H9 (cell line): Measurements from ENCODE around the gene PCBP1. TPM values are rescaled to one million over a fixed set of nuclear protein-coding genes. Genes with fewer than 3 reads are reported as not detected.
A peak's percentile ranks its signal among the peaks of the same experiment; 100 is the strongest.

Experiments used
- DNase-seq: peaks from one replicate; pipeline ENCODE4 v3.0.0-alpha.2; 2017
- H2AFZ ChIP-seq: one replicate; pipeline ENCODE4 v1.6.1; 2013; ENCODE audit warnings: mild to moderate bottlenecking, low read length, control low read depth, moderate library complexity
- H2AK5ac ChIP-seq: 2 replicates; pipeline ENCODE4 v1.6.1; 2013; ENCODE audit warnings: low read length, control low read depth, mixed read lengths; ENCODE audit not compliant: insufficient read length
- H2BK120ac ChIP-seq: one replicate; pipeline ENCODE4 v1.6.1; 2013; ENCODE audit warnings: low read depth, mild to moderate bottlenecking, low read length, control low read depth, inconsistent platforms; ENCODE audit not compliant: poor library complexity, severe bottlenecking
- H2BK12ac ChIP-seq: 2 replicates; pipeline ENCODE4 v1.6.1; 2013; ENCODE audit warnings: low read length, control low read depth, mixed read lengths, low read depth; ENCODE audit not compliant: insufficient read length
- H2BK15ac ChIP-seq: 2 replicates; pipeline ENCODE4 v1.6.1; 2013; ENCODE audit warnings: low read depth, low read length, control low read depth
- H2BK20ac ChIP-seq: one replicate; pipeline ENCODE4 v1.6.1; 2013; ENCODE audit warnings: low read depth, mild to moderate bottlenecking, low read length, control low read depth, inconsistent platforms; ENCODE audit not compliant: poor library complexity, severe bottlenecking
- H2BK5ac ChIP-seq: 2 replicates; pipeline ENCODE4 v1.6.1; 2013; ENCODE audit warnings: low read length, control low read depth, mixed read lengths; ENCODE audit not compliant: insufficient read length
- H3K14ac ChIP-seq: 2 replicates; pipeline ENCODE4 v1.6.1; 2013; ENCODE audit warnings: low read length, control low read depth; ENCODE audit not compliant: insufficient read depth
- H3K18ac ChIP-seq: 2 replicates; pipeline ENCODE4 v1.6.1; 2013; ENCODE audit warnings: low read depth, mild to moderate bottlenecking, mixed read lengths, low read length, control low read depth; ENCODE audit not compliant: insufficient read length
- H3K23ac ChIP-seq: 2 replicates; pipeline ENCODE4 v1.6.1; 2013; ENCODE audit warnings: low read length, control low read depth, mixed read lengths, low read depth; ENCODE audit not compliant: insufficient read length
- H3K23me2 ChIP-seq: 2 replicates; pipeline ENCODE4 v1.6.1; 2013; ENCODE audit warnings: low read depth, mild to moderate bottlenecking, mixed read lengths, low read length, control low read depth; ENCODE audit not compliant: insufficient read length, poor library complexity, severe bottlenecking
- H3K27ac ChIP-seq: 2 replicates; pipeline ENCODE4 v1.5.1; 2013; ENCODE audit warnings: low read length, control low read depth, mixed read lengths, low read depth; ENCODE audit not compliant: insufficient read length
- H3K27me3 ChIP-seq: 2 replicates; pipeline ENCODE4 v1.6.1; 2013; ENCODE audit warnings: low read length, control low read depth, inconsistent platforms; ENCODE audit not compliant: insufficient read depth
- H3K4ac ChIP-seq: 2 replicates; pipeline ENCODE4 v1.6.1; 2013; ENCODE audit warnings: low read depth, mild to moderate bottlenecking, control low read depth, inconsistent platforms, low read length, moderate library complexity
- H3K4me1 ChIP-seq: 2 replicates; pipeline ENCODE4 v1.6.1; 2013; ENCODE audit warnings: low read length, control low read depth, inconsistent platforms; ENCODE audit not compliant: insufficient read depth
- H3K4me2 ChIP-seq: 2 replicates; pipeline ENCODE4 v1.6.1; 2013; ENCODE audit warnings: low read length, control low read depth, mixed read lengths; ENCODE audit not compliant: insufficient read length, insufficient read depth
- H3K56ac ChIP-seq: 2 replicates; pipeline ENCODE4 v1.6.1; 2013; ENCODE audit warnings: low read depth, mild to moderate bottlenecking, mixed read lengths, low read length, control low read depth; ENCODE audit not compliant: insufficient read length
- H3K79me1 ChIP-seq: 2 replicates; pipeline ENCODE4 v1.6.1; 2013; ENCODE audit warnings: low read depth, mild to moderate bottlenecking, moderate library complexity, low read length, control low read depth, inconsistent platforms; ENCODE audit not compliant: insufficient read depth, poor library complexity, severe bottlenecking
- H3K79me2 ChIP-seq: 2 replicates; pipeline ENCODE4 v1.6.1; 2013; ENCODE audit warnings: low read length, control low read depth, inconsistent platforms; ENCODE audit not compliant: insufficient read depth
- H3K9ac ChIP-seq: 2 replicates; pipeline ENCODE4 v1.6.1; 2013; ENCODE audit warnings: low read length, control low read depth, mixed read lengths; ENCODE audit not compliant: insufficient read length; ENCODE audit errors: extremely low read depth
- H3K9me3 ChIP-seq: one replicate; pipeline ENCODE4 v1.6.1; 2013; ENCODE audit warnings: low read depth, low read length, inconsistent platforms; ENCODE audit not compliant: control insufficient read depth
- H3T11ph ChIP-seq: one replicate; pipeline ENCODE4 v1.6.1; 2013; ENCODE audit warnings: mild to moderate bottlenecking, low read length, control low read depth, inconsistent platforms
- H4K20me1 ChIP-seq: one replicate; pipeline ENCODE4 v1.6.1; 2013; ENCODE audit not compliant: control insufficient read depth, insufficient read length, insufficient read depth
- H4K5ac ChIP-seq: 2 replicates; pipeline ENCODE4 v1.6.1; 2013; ENCODE audit warnings: low read depth, mild to moderate bottlenecking, mixed read lengths, low read length, control low read depth; ENCODE audit not compliant: insufficient read length
- H4K8ac ChIP-seq: replicated peaks from 2 replicates; pipeline ENCODE4 v1.6.1; 2013; ENCODE audit warnings: low read length, control low read depth, mixed read lengths, low read depth; ENCODE audit not compliant: insufficient read length
- H4K91ac ChIP-seq: 2 replicates; pipeline ENCODE4 v1.6.1; 2013; ENCODE audit warnings: low read depth, mild to moderate bottlenecking, moderate library complexity, mixed read lengths, low read length, control low read depth; ENCODE audit not compliant: insufficient read length
- H3K27ac Mint-ChIP-seq, 3 experiments: 2 replicates in 2 of 3; 3 replicates in 1 of 3; pipeline ENCODE4 v1.8.0; 2020 to 2021; ENCODE audit warnings: mixed read lengths in 3 of 3, mild to moderate bottlenecking in 1 of 3, moderate library complexity in 1 of 3
- H3K27me3 Mint-ChIP-seq: 2 replicates; pipeline ENCODE4 v1.8.0; 2021; ENCODE audit warnings: low read depth, mild to moderate bottlenecking, moderate library complexity, mixed read lengths
- H3K36me3 Mint-ChIP-seq, 3 experiments: 2 replicates in 2 of 3; 3 replicates in 1 of 3; pipeline ENCODE4 v1.8.0; 2020 to 2021; ENCODE audit warnings: low read depth in 3 of 3, mixed read lengths in 3 of 3; ENCODE audit not compliant: insufficient read depth in 1 of 3
- H3K4me1 Mint-ChIP-seq, 2 experiments: 2 replicates each; pipeline ENCODE4 v1.8.0; 2020; ENCODE audit warnings: mixed read lengths in 2 of 2
- H3K4me3 Mint-ChIP-seq, 2 experiments: 2 replicates in 1 of 2; 3 replicates in 1 of 2; pipeline ENCODE4 v1.8.0; 2020 to 2021; ENCODE audit warnings: mild to moderate bottlenecking in 2 of 2, mixed read lengths in 2 of 2, moderate library complexity in 1 of 2
- H3K9me3 Mint-ChIP-seq, 2 experiments: 2 replicates in 1 of 2; 3 replicates in 1 of 2; pipeline ENCODE4 v1.8.0; 2020; ENCODE audit warnings: mild to moderate bottlenecking in 2 of 2, mixed read lengths in 2 of 2, moderate library complexity in 1 of 2
- WGBS: extraction: QIAGEN DNeasy Blood & Tissue Kit; methylation state at CpG from one replicate; pipeline ENCODE4 v1.1.7; 2013; ENCODE audit warnings: missing lambda C conversion rate, low lambda C conversion rate, mixed read lengths; ENCODE audit not compliant: insufficient read length; ENCODE audit errors: extremely low coverage; 5-methylcytosine and 5-hydroxymethylcytosine counted together
- total RNA-seq: library from RNA; stranded (reverse); gene quantifications from 2 replicates; pipeline ENCODE4 v1.2.1, GENCODE V29; 2021
- TF ChIP-seq, protein P1 (sequence below): fragments of 200-600 bp; sonication (generic); conservative IDR thresholded peaks from 3 replicates; pipeline ENCODE4 v1.8.0; 2021; ENCODE audit warnings: antibody characterized with exemption, mild to moderate bottlenecking

PCBP1 gene
- total RNA-seq, 1 experiment from 2014 or later: 457 TPM

DNA sequence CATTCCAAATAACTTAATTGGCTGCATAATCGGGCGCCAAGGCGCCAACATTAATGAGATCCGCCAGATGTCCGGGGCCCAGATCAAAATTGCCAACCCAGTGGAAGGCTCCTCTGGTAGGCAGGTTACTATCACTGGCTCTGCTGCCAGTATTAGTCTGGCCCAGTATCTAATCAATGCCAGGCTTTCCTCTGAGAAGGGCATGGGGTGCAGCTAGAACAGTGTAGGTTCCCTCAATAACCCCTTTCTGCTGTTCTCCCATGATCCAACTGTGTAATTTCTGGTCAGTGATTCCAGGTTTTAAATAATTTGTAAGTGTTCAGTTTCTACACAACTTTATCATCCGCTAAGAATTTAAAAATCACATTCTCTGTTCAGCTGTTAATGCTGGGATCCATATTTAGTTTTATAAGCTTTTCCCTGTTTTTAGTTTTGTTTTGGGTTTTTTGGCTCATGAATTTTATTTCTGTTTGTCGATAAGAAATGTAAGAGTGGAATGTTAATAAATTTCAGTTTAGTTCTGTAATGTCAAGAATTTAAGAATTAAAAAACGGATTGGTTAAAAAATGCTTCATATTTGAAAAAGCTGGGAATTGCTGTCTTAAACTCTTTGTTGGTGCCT lies 1.4 kb downstream of the PCBP1 start:
- Histone ChIP-seq H4K91ac (no peak overlapping the region), H2AFZ (no peak overlapping the region), H3K4ac (no peak overlapping the region; the same call in 1 of the 2 replicates), H3K23ac (no peak overlapping the region), H3K56ac (no peak overlapping the region), H3T11ph (no peak overlapping the region), H3K27ac (peak overlapping the region; percentile 94), H2BK5ac (no peak overlapping the region), H2BK15ac (no peak overlapping the region), H4K5ac (no peak overlapping the region), H3K4me2 (peak overlapping the region; percentile 67), H3K9ac (peak overlapping the region; percentile 100), H3K14ac (peak overlapping the region; percentile 65; the same call in 1 of the 2 replicates), H2AK5ac (no peak overlapping the region), H2BK12ac (no peak overlapping the region), H3K9me3 (no peaks in the 10 kb centered on the region), H3K27me3 (no peaks in the 10 kb centered on the region), H2BK120ac (no peak overlapping the region), H3K79me2 (peaks cover 9% of the 10 kb centered on the region; the same call in 1 of the 2 replicates), H3K79me1 (no peaks in the 10 kb centered on the region), H3K23me2 (peaks cover 24% of the 10 kb centered on the region), H3K4me1 (peaks cover 3% of the 10 kb centered on the region), H3K18ac (peak overlapping the region; percentile 97), H4K20me1 (no peaks in the 10 kb centered on the region), H4K8ac (no peak overlapping the region), H2BK20ac (no peak overlapping the region)
- H3K4me3 Mint-ChIP-seq: peak overlapping the region; percentile 98 to 99
- H3K36me3 Mint-ChIP-seq: peaks cover 22 to 27% (median 23%) of the 10 kb centered on the region in 3 experiments
- DNase-seq: no peak
- TF ChIP-seq, protein P1, sequence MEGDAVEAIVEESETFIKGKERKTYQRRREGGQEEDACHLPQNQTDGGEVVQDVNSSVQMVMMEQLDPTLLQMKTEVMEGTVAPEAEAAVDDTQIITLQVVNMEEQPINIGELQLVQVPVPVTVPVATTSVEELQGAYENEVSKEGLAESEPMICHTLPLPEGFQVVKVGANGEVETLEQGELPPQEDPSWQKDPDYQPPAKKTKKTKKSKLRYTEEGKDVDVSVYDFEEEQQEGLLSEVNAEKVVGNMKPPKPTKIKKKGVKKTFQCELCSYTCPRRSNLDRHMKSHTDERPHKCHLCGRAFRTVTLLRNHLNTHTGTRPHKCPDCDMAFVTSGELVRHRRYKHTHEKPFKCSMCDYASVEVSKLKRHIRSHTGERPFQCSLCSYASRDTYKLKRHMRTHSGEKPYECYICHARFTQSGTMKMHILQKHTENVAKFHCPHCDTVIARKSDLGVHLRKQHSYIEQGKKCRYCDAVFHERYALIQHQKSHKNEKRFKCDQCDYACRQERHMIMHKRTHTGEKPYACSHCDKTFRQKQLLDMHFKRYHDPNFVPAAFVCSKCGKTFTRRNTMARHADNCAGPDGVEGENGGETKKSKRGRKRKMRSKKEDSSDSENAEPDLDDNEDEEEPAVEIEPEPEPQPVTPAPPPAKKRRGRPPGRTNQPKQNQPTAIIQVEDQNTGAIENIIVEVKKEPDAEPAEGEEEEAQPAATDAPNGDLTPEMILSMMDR: no peak
- peaks cover 4% of the 10 kb centered on the region for H3K27me3 Mint-ChIP-seq
- H3K27ac Mint-ChIP-seq: peak overlapping the region; percentile 99 to 100 (median 100)
- H3K4me1 Mint-ChIP-seq: peaks cover 37 to 39% of the 10 kb centered on the region in 2 experiments
- WGBS: no CpG with 5 or more reads among the region's 8 CpGs
- H3K9me3 Mint-ChIP-seq: peaks cover 3 to 12% of the 10 kb centered on the region in 2 experiments; a peak in 4 of 5 replicates
